Adrenal gland (tissue), 12 donors: ENCODE data around the gene ZBTB4. TPM values are rescaled to one million over a fixed set of nuclear protein-coding genes. Genes with fewer than 3 reads are reported as not detected.
"Not testable (repeated sequence)": the region's sequence is repeated elsewhere in the genome, so short reads cannot be mapped to it uniquely, and the experiment has no call there.

Experiments used
- DNase-seq, 7 donors: peaks; one replicate each; pipeline ENCODE4 v3.0.0-alpha.2; 2019 to 2020
- H3K27ac ChIP-seq, 5 donors: fragments of 200-600 bp; sonication (generic) in 4 of 5; 1 replicate in 3 of 5; 2 replicates in 2 of 5; pipeline versions ENCODE4 v1.5.1 to v1.8.0; 2016 to 2020; ENCODE audit warnings: mild to moderate bottlenecking in 1 of 5
- H3K27me3 ChIP-seq: fragments of 200-600 bp; 2 replicates; pipeline ENCODE4 v1.8.0; 2021
- H3K36me3 ChIP-seq, 2 donors: fragments of 200-600 bp; replicated peaks in 1 of 2; 1 replicate in 1 of 2; 2 replicates in 1 of 2; pipeline versions ENCODE4 v1.5.1 to v1.8.0; 2018 to 2022
- H3K4me1 ChIP-seq, 2 donors: fragments of 200-600 bp; replicated peaks in 1 of 2; 1 replicate in 1 of 2; 2 replicates in 1 of 2; pipeline versions ENCODE4 v1.5.1 to v1.8.0; 2018 to 2021
- H3K4me3 ChIP-seq, 4 donors: fragments of 200-600 bp; sonication (generic) in 3 of 4; one replicate each; pipeline ENCODE4 v1.5.1; 2016 to 2018
- H3K9me3 ChIP-seq, 3 donors: fragments of 200-600 bp; sonication (generic) in 1 of 3; replicated peaks in 1 of 3; 1 replicate in 2 of 3; 2 replicates in 1 of 3; pipeline versions ENCODE4 v1.5.1 to v1.8.0; 2016 to 2021
- POLR2A ChIP-seq, 2 donors: fragments of 450-650 bp; IDR thresholded peaks; one replicate each; pipeline ENCODE4 v1.6.1; 2017; ENCODE audit warnings: antibody characterized with exemption in 2 of 2, mild to moderate bottlenecking in 2 of 2, moderate library complexity in 1 of 2
- WGBS, 4 donors: extraction: QIAGEN DNeasy Blood & Tissue Kit in 2 of 4; methylation state at CpG; one replicate each; pipeline versions ENCODE4 v1.1.5 to v1.1.7; 2013 to 2017; 5-methylcytosine and 5-hydroxymethylcytosine counted together
- intact Hi-C, 2 donors: fragments of 100-400 bp; cut with DNase I; formaldehyde crosslinking; loops; one replicate each; pipeline versions ENCODE4 v1.14.1 to v1.15.0; 2022 to 2023
- polyA plus RNA-seq, 3 donors: library from polyadenylated mRNA; stranded (reverse); fragments of 200-250 nt in 2 of 3; fragments of 350-450 nt in 1 of 3; fragmentation: Illumina TruSeq in 1 of 3; extraction: RNeasy Lipid Tissue Mini Kit (QIAGEN cat#74804) in 1 of 3; gene quantifications; one replicate each; pipeline ENCODE4 v1.2.3, GENCODE V29; 2013 to 2014
- total RNA-seq, 9 donors: library from RNA; depleted of rRNA in 4 of 9; stranded (reverse); fragments of >200 nt in 4 of 9; fragments of 120-200 nt in 1 of 9; fragmentation: NEBNext Ultra II Directional in 1 of 9; extraction: Animal tissue kit (Norgen Biotek cat#: 25700) in 1 of 9; gene quantifications; one replicate each; pipeline versions ENCODE4 v1.1.0 to v1.2.4, GENCODE V29; 2013 to 2023
- TF ChIP-seq, protein P1 (sequence below), 6 experiments: fragments of 450-650 bp in 4 of 6; fragments of 200-600 bp in 2 of 6; sonication (generic) in 1 of 6; IDR thresholded peaks; 1 replicate in 5 of 6; 2 replicates in 1 of 6; pipeline versions ENCODE4 v1.5.1 to v1.8.0; 2016 to 2021; ENCODE audit warnings: antibody characterized with exemption in 6 of 6, mild to moderate bottlenecking in 2 of 6, moderate library complexity in 1 of 6
- donor health status: healthy with polysubstance abuse.
- donor health status: Bipolar disorder and iron deficiency.
- donor health status: DM: yes; HTN: yes; CAD: no.
- donor health status: DM: no; HTN: no; CAD: no.
- donor health status: DM: no; HTN: no; CAD: no.
- donor health status: DM: yes; HTN: yes; CAD: no.

ZBTB4 gene
- total and polyA plus RNA-seq, 12 donors = 16.6 to 111 (median 66.5) TPM

DNA sequence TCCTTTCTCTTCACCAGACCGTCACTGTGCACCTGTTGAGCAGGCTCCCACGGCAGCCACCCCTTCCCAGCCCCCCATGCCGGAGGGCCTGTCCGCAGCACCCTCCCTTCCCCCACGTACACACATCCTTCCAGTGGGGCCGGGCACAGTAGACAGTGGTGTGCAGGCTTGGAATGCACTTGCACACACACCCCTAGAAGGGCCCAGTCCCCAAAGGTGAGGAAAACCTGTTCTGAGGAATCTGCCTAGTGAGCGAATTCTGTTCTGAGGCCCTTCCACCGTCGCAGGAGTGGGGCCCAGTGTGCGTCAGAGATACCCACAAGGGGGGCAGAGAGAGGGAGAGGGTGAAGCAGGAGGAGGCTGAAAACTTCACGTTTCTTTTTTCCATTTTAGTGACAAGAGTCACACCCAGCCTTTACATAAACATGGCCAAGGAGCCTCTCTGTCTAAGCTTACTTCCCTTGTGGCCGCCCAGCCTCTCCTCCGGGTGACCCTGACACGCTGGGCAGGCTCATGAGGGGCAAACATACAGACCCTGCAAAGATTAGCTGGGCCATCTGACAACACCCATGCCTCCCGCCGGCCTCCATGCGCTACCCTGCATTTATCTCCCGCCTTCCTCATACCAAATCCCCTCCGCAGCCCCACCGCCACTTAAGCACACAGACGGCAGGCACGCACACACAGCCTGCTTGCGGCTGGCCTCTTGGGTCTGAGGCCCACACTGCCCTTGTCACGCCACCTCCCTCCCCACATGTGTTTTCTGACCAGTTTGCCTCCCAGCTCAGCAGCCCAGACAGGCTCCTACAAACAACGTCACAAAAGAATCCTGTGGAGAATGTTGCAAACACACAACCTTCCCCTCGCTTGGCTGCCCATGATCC lies 1.8 kb downstream of the ZBTB4 start:
- no peaks in the 10 kb centered on the region for H3K36me3 ChIP-seq
- DNase-seq = peak in 6 of 7 donors; percentile 72 to 85 (median 78)
- TF ChIP-seq, protein P1, sequence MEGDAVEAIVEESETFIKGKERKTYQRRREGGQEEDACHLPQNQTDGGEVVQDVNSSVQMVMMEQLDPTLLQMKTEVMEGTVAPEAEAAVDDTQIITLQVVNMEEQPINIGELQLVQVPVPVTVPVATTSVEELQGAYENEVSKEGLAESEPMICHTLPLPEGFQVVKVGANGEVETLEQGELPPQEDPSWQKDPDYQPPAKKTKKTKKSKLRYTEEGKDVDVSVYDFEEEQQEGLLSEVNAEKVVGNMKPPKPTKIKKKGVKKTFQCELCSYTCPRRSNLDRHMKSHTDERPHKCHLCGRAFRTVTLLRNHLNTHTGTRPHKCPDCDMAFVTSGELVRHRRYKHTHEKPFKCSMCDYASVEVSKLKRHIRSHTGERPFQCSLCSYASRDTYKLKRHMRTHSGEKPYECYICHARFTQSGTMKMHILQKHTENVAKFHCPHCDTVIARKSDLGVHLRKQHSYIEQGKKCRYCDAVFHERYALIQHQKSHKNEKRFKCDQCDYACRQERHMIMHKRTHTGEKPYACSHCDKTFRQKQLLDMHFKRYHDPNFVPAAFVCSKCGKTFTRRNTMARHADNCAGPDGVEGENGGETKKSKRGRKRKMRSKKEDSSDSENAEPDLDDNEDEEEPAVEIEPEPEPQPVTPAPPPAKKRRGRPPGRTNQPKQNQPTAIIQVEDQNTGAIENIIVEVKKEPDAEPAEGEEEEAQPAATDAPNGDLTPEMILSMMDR (IDR thresholded peaks at IDR 0.05) = no peak
- peak; percentile 40 to 85 for TF ChIP-seq POLR2A (IDR thresholded peaks at IDR 0.05)
- H3K9me3 ChIP-seq = no peaks in the 10 kb centered on the region
- H3K4me1 ChIP-seq = peaks cover 42 to 48% of the 10 kb centered on the region in 2 donors
- 11 to 22% (median 15%) methylated on average over 19 to 26 of the region's 26 CpGs for WGBS, 4 donors
- H3K27ac ChIP-seq = peak overlapping the region; percentile 87 to 100 (median 99)
- peak overlapping the region in 3 of 4 donors; percentile 76 to 99 (median 88) for H3K4me3 ChIP-seq
- intact Hi-C loops = loop anchor here in 1 of 2 donors (5.0 kb wide), 1 partner anchor 40 kb away; the partner anchor contains the start of genes FGF11 and TMEM102
- H3K27me3 ChIP-seq = no peaks in the 10 kb centered on the region

GRCh38 chr17:7476951-7477350 lies 2.5 kb downstream of the ZBTB4 start:
- 69 to 100% (median 87%) methylated on average over 2 to 5 of the region's 5 CpGs for WGBS, 4 donors
- intact Hi-C loops = loop anchor here in 1 of 2 donors (5.0 kb wide), 1 partner anchor 40 kb away; the partner anchor contains the start of genes FGF11 and TMEM102
- DNase-seq = peak in 1 of 7 donors; percentile 29
- peaks cover 42 to 49% of the 10 kb centered on the region in 2 donors for H3K4me1 ChIP-seq
- peak overlapping the region in 1 of 4 donors; percentile 88 for H3K4me3 ChIP-seq
- peak overlapping the region; percentile 87 to 100 (median 99) for H3K27ac ChIP-seq
- no peaks in the 10 kb centered on the region for H3K27me3 ChIP-seq
- H3K36me3 ChIP-seq = no peaks in the 10 kb centered on the region
- TF ChIP-seq, protein P1 (IDR thresholded peaks at IDR 0.05) = no peak
- no peaks in the 10 kb centered on the region for H3K9me3 ChIP-seq

- peak in 3 of 7 donors; percentile 30 to 53 (median 41) for DNase-seq
- H3K27me3 ChIP-seq = no peaks in the 10 kb centered on the region
- no peaks in the 10 kb centered on the region for H3K36me3 ChIP-seq
- 3 to 20% (median 8%) methylated on average over 3 of the region's 3 CpGs for WGBS, 4 donors
- TF ChIP-seq, protein P1 (IDR thresholded peaks at IDR 0.05) = no peak
- no peak for TF ChIP-seq POLR2A (IDR thresholded peaks at IDR 0.05)
- peaks cover 42 to 53% of the 10 kb centered on the region in 2 donors for H3K4me1 ChIP-seq
- no peaks in the 10 kb centered on the region for H3K9me3 ChIP-seq
- intact Hi-C loops = loop anchor here in 1 of 2 donors (5.0 kb wide), 1 partner anchor 39 kb away; the partner anchor contains the start of genes FGF11 and TMEM102
- H3K27ac ChIP-seq = peak overlapping the region; percentile 87 to 100 (median 99)
- no peak overlapping the region for H3K4me3 ChIP-seq
These were observed 2.9 kb downstream of the ZBTB4 start for GRCh38 chr17:7476494-7476893.

DNA sequence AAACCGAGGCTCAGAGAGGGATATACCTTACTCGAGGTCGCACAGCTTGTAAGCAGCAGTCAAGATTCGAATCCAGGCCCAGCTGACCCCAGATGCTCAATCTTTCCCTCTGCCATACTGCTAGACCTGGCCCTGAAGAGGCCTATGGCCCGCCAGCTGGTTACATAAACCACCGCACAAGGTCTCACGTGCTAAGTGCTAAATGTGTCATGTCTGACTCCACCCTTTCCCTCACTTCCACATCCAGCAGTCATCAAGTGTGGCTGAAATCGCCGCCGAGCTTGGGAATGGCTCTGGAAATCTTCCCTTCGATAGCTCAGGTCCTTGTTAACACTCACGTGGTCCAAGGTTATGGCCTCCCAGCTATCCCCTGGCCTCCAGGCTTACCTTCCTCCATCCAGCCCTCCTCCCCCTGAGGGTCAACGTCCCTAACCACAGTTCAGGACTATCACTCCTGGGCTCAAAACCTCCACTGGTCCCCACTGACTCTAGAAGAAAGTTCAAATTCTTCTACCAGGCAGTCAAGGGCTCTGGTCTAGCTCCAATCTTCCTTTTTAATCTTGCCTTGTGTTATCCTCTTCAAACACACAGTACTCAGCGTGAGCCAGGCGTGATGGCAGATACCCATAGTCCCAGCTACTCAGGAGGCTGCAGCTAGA lies 3.5 kb downstream of the ZBTB4 start:
- H3K27me3 ChIP-seq = no peaks in the 10 kb centered on the region
- H3K4me1 ChIP-seq = peaks cover 46 to 58% of the 10 kb centered on the region in 2 donors
- no peak overlapping the region for H3K4me3 ChIP-seq
- H3K36me3 ChIP-seq = no peaks in the 10 kb centered on the region
- no peaks in the 10 kb centered on the region for H3K9me3 ChIP-seq
- H3K27ac ChIP-seq = peak overlapping the region; percentile 87 to 100 (median 99)
- TF ChIP-seq, protein P1 (IDR thresholded peaks at IDR 0.05) = no peak
- peak in 1 of 2 donors; percentile 47 for TF ChIP-seq POLR2A (IDR thresholded peaks at IDR 0.05)
- 33 to 45% (median 44%) methylated on average over 15 of the region's 15 CpGs for WGBS, 4 donors
- intact Hi-C loops = loop anchor here in 1 of 2 donors (5.0 kb wide), 1 partner anchor 39 kb away; the partner anchor contains the start of genes FGF11 and TMEM102
- peak; percentile 66 to 84 (median 76) for DNase-seq

GRCh38 chr17:7474767-7475166 lies 4.7 kb downstream of the ZBTB4 start:
- H3K27me3 ChIP-seq, H3K4me3 ChIP-seq, H3K9me3 ChIP-seq, H3K36me3 ChIP-seq: not testable (repeated sequence)
- peak in 1 of 7 donors; percentile 51 for DNase-seq
- 78 to 88% (median 83%) methylated on average over 8 of the region's 8 CpGs for WGBS, 4 donors
- intact Hi-C loops = loop anchor here in 1 of 2 donors (5.0 kb wide), 1 partner anchor 37 kb away; the partner anchor contains the start of genes FGF11 and TMEM102
- H3K4me1 ChIP-seq = peaks cover 49 to 65% of the 10 kb centered on the region in 2 donors
- H3K27ac ChIP-seq = peak overlapping the region in 3 of 5 donors; percentile 99 to 100 (median 100)
